SU-DHL-6 (cell line): ENCODE results near the gene SURF6.

Experiments used
- CTCF ChIP-seq: fragments of 200-600 bp; sonication (generic); IDR thresholded peaks from one replicate; pipeline ENCODE4 v1.5.1; 2017; ENCODE audit warnings: antibody characterized with exemption, mild to moderate bottlenecking, low read length, moderate library complexity; ENCODE audit not compliant: insufficient read depth, poor library complexity, severe bottlenecking
- EZH2phosphoT487 ChIP-seq: fragments of 200-600 bp; sonication (generic), shearing (Covaris generic); conservative IDR thresholded peaks from 2 replicates; pipeline ENCODE4 v1.6.1; 2018; ENCODE audit warnings: mild to moderate bottlenecking, antibody characterized with exemption, low read length, moderate library complexity, mixed read lengths

- TF ChIP-seq CTCF: no peak
- TF ChIP-seq EZH2phosphoT487: no peak
Observed at GRCh38 chr9:133359399-133360175, 23.6 kb upstream of the SURF6 start.
